HG03460 (cell line): ENCODE measurements around the gene TMEM235.

ENCODE experiments used
- ATAC-seq: cut with Tn5 transposase; IDR thresholded peaks from one replicate; pipeline ENCODE4 v1.9.1; 2021; ENCODE audit not compliant: unreplicated experiment

The TMEM235 gene

DNA sequence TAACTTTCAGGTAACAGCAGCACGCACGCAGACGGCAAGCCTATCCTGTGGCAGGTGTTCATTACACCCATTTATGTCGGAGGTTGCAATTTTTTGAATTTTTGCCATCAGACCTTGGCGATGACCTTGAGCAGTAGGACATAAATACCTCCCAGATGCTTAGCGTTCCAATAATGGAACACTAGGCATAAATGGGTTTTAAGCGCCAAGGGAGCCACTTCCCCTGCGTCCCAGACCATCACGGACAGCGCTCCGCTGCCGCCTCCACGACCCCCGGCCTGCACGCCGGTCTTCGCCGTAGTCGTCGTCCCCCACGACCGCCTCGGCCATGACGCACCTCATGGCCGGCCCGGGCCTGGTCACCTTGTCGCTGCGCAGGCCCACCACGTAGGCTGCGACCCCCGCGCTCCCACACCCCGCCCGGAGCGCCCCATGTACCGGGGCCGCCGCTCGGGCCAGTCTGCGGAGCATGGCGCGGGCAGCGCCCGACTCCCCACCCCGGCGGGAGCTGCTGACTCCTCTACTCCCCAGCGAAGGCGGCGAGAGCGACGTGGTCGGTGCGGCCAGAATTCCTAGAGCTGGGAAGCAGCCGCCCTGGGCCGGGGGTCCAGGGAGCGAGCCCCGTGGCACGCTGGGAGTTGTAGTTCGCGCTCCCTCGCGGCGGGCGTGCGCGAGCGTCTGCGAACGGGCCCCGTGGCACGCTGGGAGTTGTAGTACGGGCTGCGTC is 22.7 kb downstream of the TMEM235 start:
- no peak for ATAC-seq

DNA sequence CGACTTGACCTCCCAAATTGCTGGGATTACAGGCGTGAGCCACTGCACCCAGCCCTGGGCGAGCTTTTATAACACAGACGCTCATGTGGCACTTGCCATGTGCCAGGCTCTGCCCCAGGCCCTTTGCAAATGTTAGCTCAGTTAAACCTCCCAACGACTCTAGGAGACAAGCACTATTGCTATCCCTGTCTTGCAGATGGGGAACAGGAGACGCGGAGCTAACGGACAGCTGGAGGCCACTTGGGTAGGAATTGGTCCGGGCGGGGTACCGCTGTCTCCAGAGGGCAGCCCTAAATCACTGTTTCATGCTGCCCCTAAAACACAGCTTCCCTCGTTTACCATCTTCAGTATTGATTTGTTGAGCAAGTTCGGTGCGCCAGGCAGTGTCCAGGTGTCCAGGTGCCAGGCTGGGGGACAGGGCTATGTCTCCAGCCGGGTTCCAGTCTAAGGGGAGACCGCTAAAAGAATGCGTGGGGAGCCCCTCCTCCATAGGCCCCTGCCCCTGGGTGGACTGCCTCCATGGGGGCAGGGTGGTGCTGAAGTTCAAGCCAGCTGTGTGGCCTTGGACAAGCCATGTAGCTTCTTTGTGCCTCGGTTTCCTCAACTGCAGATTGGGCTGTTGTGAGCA is 23.7 kb downstream of the TMEM235 start:
- ATAC-seq = no peak

DNA sequence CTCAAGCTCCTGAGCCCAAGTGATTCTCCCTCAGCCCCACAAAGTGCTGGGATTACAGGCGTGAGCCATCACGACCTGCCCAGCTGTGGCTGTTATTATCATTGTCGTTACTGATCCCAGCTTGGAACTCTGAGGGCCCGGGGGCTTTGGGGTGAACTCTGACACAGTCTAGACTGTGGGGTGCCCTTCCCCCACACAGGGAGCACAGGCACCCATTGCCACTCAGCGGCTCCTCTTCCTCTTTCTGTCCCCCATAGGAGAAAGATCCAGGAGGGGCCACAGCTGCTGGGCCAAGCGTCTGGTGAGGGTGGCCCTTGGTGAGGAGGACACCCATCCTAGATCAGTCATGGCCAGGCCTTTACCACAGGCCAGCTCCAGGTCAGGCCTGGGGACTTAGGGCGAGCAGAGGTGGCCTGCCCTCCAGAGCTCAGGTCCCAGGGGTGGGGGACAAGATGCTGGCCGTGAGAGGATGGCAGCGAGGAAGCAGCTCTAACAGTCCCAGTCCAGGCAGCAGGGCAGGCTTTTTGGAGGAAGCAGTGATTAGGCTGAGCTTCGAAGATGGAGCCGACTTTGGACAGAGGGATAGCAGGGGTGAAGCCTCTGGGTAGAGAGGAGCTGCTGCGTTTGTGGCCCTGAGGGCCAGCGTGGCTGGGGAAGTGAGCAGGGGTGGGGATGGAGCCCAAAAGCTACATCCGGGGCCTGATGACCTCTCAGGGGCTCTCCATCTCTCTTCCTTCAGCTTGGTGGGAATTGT is 24.7 kb downstream of the TMEM235 start:
- no peak for ATAC-seq

DNA sequence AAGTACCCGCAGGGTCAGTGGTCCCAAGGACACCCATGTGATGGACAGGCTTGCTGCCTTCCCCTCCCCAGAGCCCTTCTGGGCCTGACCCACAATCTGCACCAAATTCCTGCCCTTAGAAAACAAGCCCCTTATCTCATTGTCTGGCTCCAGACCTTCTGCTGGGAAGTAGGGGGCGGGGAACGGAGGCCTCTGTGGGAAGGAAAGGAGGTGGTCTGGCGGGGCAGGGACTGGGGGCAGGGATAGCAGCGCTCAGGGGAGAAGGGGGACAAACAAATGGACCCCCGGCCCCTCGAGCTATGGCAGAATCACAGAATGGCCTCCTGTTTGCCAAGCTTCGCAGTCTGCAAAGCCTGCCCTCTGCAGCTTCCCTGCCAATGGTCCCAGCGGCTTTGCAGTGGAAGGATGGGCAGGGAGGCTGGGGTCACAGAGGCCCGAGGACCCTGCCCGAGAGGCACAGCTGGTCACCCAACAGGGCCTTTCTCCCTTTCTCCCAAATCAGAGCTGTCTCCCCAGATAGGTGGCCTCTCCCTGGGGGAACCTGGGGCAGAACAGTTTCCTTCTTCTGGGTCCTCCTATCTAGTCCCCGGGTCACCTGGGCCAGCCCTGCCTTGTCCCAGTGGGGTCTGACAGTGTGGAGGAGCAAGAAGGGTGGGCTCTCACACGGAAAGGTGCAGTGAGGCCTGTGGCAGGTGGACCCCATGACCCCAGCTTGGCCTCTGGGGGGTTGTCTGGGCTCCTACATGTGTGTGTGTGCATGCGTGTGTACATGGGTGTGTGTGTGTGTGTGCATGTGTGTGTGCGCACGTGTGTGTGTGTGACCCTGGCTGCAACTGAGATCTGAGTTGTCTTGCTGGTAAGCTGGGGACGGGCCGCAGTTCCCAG is 25.5 kb downstream of the TMEM235 start:
- ATAC-seq = no peak

DNA sequence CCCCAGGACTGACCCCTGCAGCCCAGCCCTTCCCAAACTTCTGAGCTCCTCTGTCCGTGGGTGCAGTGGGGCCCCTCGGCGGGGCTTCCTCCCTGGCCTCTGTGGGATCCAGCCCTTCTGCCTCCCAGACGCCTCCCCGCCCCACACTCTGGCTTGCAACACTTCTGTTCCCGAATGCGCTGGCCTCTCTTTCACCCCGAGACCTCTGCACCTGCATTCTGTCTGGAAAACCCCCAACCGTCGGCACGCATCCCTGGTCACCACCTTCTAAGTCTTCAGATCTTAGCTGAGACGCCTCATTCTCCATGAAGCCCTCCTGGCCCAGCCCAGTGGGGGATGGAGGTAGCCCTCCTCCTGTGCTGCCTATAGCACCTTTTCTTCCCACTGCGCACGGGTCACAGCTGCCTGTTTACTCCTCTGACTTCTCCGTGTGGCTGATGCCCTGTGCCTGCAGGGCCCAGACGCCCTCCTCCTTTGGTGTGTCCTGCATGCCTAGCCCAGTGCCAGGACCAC is 26.4 kb downstream of the TMEM235 start:
- ATAC-seq = no peak

DNA sequence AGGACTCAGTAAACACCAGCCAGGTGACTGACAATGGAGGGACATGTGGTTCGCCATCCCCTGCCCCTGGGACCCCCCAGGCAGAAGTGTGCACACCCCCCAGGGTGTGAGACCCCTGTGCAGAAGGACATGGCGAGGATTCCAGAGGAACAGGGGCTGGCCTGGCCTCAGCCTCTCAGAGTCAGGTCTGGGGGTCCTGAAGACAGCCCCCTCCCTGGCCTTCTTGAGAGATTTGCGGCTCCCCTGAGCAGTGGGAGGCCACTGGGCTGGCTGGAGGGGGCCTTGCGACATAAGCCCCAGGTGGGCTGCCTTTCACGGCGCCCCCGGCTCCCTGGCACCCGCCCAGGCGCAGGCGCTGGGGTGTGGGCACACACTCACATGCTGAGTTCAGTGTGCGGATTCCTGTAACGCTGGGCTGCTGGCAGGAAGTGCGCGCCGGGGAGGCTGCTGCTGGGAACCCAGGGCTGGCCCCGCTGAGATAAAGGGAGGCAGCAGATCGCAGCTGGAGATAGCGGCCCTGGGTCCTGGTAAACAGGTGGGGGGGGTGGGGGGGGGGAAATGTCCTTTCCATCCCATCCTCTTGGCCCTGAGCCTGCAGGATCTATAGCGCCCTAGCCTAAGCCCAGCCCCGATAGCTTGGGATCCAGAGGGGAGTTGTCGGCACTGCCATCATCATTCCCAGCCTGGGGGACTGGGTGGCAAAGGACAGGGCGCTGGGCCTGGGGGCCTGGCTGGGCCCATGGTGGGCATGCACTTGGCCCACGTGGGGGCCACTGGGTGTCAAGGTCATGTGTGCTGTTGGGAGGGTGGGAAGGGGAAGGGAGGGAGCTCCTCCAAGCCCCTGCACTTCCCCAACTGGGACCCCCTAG is 27.1 kb downstream of the TMEM235 start:
- no peak for ATAC-seq

DNA sequence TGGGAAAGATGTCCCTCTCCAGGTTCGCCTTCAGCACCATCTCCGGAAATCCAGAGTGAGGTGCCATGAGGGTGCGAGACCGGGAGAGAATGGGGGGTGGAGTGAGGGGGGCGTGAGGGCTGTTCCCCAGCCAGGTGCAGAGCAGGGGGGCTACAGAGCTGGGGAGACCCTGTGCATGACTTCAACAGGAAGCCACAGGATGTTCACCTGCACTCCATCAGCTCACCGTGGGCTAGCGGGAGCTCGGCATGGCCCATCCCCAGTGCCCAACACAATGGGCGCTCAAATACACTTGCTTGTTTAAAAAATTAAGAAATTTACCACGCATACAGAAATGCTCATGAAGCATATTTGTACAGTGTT is 27.7 kb downstream of the TMEM235 start:
- ATAC-seq = no peak

DNA sequence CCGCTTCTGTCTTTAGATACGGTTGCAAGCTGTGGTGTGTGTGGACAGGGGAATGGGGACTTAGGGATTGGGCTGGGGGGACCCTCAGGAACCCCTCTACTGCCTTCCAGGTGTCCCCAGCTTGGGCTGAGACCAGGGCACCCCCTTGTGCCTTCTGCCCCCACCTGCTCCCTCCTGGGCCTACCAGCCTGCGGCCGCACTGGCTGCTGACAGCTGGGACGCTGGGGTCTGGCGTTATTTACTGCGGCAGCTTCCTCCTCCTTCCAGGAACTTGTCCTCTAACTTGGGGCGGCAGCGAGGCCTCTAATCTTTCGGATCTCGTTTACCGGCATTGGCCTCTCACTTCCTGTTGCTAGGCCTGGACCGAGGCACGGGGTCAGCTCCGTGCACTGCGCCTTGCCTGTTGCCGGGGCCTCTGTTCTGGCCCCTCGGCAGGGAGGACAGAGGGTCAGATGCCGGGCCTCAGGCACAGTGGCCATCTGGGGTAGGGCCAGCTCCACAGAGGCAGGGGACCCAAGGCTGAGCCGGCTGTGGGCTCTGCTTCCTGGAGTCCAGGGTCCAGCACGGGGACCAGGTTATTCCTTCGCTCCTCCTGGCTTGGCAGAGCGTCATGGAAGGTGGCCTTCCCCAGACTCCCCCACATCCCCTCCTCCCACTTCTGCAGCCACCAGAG is 31.8 kb downstream of the TMEM235 start:
- no peak for ATAC-seq

DNA sequence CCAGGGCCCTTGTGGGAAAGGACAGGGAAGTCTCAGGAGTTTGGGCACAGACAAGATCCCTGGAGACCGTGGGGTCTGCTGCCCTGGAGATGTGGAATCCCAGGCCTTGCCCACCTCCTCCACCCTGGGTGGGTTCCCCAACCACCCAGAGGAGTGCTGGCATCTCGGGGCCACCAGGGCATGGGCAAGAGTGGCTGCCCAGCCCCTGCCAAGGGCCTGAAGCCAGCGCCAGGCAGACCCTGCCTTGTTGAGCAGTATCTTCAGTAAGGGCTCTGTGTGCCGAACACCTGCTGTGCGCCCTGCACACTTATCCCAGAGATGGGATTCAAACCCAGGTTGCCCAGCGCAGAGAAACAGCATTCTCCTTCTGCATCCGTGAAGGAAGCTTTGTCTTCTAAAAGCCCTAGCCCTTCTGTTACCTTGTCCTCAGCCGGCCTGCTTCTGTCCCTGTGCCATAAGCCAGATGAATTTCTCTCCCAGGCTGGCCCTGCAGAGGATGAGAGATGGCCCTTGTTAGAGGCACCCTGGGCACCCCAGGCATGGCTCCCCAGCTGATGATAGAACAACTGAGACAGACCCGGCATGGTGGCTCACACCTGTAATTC is 32.4 kb downstream of the TMEM235 start:
- no peak for ATAC-seq

DNA sequence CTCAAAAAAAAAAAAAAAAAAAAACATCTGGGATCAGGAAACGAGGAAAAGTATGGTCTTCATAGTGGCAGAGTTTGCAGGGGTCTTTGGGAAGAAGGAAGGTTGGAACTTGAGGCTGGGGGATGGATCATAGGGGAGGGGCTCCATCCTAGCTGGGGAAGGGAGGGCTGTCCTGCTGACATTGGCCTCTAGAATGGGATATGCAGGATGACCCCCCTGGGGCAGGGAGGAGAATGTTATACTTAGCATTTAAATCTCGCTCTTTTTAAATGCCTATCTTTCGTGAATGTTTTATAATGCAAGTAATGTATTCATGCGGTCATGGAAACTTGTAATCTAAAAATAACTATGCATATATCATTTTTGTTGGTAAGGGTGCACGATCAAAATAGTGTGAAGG is 33.2 kb downstream of the TMEM235 start:
- ATAC-seq = no peak

DNA sequence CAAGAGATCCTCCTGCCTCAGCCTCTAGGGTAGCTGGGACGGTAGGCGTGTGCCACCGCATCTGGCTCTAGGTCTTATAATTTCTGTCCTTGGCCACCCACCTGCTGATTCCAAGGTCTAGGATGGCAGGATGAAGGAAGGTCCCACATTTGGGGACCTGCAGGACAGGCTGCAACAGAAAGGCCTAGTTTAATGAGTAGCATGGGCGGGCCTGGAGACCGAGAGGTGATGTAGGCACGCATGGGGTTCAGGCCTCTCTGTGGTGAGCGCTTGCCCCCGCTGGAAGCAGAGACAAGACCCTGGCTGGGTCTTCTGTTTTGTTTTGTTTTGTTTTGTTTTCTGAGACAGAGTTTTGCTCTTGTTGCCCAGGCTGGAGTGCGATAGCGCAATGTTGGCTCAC is 33.7 kb downstream of the TMEM235 start:
- no peak for ATAC-seq

DNA sequence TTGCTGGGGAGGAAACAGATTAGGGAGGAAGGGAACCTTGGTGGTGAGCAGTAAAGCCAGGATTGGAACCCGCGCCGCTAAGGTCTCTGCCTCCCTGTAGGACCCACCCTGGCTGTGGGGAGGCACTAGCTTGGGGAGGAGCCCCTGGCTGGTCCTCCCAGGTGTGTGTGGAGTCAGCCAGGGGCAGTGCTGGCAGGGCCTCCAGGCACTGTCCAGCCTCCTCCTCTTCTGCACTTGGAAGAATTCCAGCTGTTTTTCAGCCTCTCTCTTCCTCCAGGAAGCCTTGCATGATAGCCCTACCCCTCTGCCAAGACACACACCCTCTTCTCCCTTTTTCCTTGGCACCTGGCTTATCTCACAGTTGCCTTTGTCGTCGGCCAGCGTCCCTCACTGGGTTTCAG is 34.8 kb downstream of the TMEM235 start:
- no peak for ATAC-seq

DNA sequence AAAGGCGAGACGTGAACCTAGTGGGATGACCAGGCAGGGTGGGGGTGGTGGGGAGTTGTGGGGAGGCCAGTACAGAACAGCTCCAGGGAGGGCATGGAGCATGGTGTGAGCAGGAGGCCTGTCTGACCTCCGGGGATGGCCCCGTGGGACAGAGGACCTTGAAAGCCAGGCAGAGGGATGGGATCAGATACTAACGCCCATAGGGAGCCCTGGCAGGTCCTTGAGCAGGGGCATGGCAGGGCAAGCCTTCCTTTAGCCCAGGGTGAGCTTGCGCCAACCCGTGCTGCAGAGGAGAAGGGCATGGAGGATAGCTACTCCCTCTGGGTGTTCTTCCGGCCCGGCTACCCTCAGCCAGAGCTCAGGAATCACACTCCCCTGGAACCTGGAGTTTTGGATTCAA is 35.3 kb downstream of the TMEM235 start:
- ATAC-seq = no peak

DNA sequence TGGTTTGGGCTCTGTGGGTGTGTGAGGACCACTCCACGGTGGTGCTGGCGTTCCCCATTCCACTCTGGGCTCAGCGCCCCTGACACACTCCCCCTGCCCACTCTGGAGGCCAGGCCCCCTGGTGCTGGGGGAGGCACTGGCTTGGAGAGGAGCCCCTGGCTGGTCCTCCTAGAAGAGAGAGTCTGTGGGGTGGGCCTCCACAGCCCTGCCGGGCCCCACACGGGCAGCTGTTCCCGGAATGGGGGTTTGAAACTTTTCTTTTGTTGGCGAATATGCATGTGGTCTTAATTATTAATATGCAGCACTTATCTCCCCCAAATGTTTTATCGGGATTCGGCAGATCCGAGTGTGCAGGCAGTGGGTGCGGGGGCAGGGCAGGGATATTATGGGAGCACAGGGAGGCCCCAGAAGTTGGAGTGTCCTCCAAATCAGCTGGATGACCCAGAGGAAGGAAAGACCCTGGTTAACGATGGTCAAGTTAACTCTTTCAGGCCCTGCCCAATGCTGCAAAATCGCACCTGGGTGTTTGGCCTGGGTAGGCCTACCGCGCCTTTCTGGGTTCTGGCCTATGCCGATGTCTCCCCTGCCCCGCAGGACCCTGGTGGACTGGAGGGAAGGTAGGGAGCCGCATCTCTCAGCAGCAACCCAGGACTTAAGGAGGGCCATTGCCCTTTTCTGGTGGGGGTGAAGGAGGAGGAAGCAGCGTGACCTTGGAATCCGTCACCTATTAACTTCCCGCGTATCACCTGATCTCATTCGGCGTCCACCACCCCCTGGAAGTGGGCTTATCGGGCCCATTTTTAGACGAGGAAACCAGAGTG is 36.0 kb downstream of the TMEM235 start:
- no peak for ATAC-seq

DNA sequence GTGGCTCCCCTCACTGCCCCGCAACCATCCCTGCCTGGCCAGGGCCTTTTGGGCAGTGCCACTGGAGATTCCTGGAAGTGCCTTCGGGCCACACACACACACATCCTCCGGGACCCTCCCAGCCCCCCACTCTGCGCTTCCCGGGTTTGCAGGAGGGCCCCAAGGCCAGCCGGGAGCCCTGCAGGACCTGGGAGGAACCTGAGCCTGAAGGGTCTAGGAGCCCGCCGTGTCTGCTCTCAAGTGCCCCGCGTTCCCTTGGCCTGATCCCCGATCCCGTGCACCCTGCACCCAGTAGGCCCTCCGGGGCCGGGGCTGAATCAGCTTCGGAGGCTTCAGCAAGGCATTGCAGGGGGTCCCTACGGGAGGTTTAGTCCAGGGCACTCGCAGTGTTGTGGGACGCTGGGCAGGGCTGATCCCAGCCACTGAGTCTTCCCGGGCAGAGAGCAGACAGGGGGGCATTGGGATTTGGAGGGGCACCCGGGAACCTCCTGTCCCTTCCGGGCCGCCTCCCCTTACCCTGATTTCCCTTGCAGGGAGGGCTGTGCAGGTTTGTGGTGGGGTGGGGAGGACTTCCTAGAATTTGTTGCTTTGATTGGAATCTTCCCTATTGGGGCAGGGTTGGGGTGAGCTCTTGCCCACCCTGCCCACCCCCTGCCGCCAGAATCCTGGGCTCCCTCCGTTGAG is 36.9 kb downstream of the TMEM235 start:
- ATAC-seq = no peak

DNA sequence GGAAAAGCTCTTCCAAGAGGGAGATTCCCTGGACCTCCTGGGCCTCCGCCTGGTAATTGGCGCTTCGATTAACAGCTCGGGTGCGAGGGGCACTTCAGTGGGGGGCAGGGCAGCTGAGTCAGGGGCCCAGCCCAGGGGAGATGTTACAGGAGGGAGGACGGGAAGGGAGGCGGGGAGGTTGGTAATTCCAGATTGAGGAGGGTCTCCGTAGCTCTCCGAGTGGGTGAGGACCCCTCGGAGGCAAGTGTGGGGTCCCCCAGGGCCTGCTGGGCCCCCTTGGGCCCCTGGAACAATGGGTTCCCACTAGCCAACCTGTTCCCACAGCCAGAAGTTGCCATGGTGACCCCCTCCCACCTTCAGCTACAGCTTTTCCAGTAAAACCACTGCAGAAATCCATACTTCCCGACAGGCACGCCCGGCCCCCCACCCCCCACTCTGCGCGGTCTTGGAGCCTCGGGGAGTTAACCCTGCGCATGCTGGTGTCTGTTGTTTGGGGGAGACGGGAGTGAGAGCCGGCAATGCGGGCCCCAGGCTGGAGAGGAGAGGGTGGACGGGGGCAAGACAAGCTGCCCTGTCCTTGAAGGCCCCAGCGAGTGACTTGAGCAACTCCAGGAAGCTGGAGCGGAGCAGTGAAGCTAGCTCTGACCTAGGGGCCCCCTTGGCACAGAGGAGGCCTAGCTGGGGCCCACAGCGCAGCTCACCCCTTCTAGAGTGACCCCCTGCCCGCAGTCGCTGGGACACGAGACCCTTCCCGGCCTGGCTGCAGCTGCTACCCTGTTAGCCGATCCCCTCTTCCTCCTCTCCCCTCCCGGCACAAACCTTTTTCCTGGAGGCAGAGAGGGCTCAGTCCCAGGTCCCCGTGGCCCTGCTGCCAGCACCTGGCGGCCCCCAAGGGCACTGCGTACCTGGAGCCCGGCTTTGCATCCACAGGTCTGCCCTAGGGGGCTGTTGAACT is 37.8 kb downstream of the TMEM235 start:
- no peak for ATAC-seq

DNA sequence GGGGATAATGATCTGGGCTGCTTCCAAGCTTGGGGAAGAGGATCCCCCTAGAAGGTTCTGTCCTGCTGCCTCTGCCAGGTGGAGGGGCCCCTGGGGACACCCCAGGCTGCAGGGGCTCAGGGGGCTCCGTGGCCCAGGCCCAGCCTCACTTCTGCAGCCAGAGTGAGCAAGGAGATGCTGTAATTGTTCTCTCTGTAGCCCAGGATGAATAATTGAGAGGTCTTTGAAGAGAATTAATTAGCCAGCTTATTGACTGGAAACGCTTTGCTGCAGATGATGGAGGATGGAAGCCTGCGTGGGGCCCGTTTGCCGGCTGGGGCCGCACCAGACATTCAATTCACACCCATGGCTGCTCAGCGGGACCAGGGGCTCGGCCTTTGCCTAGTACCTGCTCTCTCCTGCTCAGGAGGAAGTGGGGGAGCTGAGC is 38.5 kb downstream of the TMEM235 start:
- ATAC-seq = no peak
